Tongue (tissue), 2 donors: Measurements from ENCODE around the gene NPW. TPM values are rescaled to one million over a fixed set of nuclear protein-coding genes. Genes with fewer than 3 reads are reported as not detected.

Experiments
- DNase-seq: peaks from one replicate; pipeline ENCODE4 v3.0.0-alpha.2; 2015
- total RNA-seq: library from RNA; depleted of rRNA; stranded (reverse); fragments of >200 nt; gene quantifications from one replicate; pipeline ENCODE4 v1.2.3, GENCODE V29; 2014

The NPW gene
- total RNA-seq, 1 donor from 2014 or later, result 0.82 TPM

GRCh38 chr16:1984347-1985225, 35.0 kb upstream of the NPW start:
- no peak for DNase-seq

- no peak for DNase-seq
These were observed 34.0 kb upstream of the NPW start for GRCh38 chr16:1985466-1986150.

DNA sequence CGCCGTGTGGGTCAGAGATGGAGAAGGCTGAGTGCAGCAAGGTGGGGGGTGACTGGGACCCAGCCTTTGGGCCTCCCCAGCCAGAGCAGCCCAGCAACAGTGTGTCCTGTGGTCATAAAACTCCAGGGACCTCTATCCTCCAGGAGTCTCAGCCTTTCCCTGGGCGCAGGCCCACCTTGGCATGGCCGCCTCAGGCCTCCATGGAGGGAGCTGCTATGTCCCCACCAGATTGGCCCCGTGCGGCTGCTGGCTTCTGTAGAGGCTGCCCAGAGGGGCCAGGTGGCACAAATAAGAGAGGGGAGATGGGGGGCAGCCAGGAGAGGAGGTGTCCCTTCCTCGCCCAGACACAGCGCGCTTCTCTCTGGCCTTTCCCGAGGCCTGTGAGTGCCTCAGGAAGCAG, 32.4 kb upstream of the NPW start:
- DNase-seq, result no peak

DNA sequence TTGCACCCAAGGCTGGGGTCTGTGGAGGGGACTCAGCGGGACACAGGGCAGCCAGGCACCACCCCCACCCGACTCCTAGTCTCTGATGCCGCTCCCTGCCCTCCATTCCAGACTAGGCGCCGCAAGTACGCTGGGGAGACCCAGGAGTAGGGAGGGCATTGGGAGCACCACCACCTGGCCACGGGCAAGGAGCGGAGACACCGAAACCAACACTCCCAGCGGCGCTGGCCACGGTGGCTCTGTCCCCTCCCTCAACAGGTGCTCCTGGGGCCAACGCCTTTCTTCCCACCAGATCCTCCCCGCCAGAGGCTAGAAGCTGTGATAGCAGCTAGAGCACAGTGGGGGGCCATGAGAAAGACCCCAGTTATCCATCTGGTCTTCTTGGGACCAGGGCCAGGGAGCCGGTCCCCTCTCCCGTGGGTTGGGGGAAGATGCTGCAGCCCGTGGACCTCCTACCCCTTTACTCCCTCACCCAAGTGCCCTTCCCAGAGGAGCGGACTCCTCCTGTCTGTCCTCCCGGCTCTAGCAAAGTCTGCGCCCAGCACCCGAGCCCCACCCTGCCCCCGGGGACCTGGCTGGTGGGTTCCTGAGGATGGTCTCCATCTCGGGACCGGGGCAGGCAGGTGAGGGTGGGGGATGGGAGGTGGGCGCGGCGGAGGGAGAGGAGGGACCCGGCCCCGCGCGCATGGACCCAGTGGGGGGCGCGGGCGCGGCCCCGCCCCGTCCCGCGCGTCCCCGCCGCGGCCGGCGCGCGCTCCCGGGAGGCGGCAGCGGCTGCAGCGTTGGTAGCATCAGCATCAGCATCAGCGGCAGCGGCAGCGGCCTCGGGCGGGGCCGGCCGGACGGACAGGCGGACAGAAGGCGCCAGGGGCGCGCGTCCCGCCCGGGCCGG, 30.1 kb upstream of the NPW start, which contains the start of gene SYNGR3:
Gene SYNGR3 (plus strand): TSS at position 762 of the 892 bp plus-strand sequence. CDS start 133 bp downstream, outside the sequence.
- no peak for DNase-seq

DNA sequence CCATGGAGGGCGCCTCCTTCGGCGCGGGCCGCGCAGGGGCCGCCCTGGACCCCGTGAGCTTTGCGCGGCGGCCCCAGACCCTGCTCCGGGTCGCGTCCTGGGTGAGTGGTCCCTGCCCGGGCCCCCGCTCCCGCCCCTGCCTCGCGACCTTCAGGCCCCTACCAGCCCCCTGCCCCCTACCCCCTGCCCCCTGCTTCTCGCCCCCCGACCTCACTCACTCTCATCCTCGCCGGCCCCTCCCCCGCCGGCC, 29.6 kb upstream of the NPW start:
- DNase-seq, result no peak

DNA sequence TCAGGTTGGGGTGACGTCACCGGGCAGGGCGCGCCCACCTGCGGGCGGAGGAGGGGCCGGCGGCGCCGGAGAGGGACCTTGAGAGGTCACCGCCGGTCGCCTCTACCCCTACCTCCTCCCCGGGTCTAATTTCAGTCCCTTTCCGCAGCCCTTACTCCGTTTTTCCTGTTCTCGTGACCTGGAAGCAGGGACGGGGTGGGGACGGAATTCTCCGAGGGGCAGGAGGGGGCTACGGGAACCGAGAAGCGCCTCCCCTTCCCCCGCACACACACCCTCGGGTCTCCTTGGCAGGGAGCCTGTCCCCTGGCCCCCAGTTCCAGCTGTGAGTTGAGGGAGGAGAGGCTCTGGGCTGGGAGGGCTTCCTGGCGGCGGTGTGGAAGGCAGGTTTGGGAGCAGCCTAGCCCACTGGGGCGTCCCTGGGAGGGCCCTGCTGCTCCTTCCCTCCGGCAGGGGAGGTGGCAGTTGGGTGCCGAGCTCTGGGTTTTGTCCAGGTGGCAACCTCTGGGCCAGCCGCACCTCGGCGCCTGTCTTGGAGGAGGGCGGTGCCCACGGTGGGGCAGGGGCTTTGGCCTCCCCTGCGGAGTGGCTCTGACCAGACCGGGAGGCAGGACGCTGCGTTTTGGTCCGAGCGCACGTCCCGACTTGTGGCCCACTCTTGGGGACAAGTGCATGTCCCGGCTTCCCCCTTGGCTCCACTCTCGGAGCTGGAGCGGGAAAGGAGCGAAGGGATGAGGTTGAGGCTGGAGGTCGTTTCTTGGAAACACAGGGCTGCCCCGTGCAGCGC, 29.0 kb upstream of the NPW start:
- DNase-seq, result peak; percentile 8

DNA sequence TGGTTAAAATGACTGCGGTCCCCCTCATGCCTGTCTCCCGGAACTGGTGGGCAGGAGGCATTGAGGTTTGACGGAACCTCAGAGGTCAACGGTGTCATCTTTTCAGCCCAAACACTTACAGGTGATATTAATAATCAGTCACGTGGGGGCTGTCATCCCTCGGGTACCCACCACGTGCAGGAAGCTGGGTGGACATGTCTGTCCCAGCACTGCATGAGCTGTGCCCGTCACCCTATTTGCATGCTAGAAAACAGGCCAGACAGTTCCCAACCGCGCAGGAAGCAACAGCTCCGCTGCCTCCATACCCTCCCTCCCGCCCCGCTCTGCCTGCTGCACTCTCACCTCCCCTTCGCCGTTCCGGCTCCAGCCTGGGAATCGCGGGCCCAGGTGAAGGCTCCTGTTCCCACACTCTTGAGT, 28.4 kb upstream of the NPW start:
- peak; percentile 11 for DNase-seq

DNA sequence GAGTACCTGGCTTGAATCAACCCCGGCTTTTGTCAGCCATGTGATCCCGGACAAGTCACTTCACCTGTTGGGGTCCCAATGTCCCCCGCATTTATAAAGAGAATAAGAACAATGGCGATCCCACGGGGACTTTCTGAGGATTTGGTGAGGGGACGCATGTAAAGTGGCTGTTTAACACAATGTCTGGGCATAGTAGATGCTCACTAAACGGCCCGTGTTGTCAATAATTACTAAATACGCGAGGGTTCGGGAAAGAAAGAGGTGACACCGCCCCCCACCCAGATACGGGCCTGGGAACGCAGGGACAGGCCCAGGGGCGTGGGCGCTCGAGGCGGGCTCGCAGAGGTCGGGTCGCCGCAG, 28.0 kb upstream of the NPW start:
- no peak for DNase-seq

DNA sequence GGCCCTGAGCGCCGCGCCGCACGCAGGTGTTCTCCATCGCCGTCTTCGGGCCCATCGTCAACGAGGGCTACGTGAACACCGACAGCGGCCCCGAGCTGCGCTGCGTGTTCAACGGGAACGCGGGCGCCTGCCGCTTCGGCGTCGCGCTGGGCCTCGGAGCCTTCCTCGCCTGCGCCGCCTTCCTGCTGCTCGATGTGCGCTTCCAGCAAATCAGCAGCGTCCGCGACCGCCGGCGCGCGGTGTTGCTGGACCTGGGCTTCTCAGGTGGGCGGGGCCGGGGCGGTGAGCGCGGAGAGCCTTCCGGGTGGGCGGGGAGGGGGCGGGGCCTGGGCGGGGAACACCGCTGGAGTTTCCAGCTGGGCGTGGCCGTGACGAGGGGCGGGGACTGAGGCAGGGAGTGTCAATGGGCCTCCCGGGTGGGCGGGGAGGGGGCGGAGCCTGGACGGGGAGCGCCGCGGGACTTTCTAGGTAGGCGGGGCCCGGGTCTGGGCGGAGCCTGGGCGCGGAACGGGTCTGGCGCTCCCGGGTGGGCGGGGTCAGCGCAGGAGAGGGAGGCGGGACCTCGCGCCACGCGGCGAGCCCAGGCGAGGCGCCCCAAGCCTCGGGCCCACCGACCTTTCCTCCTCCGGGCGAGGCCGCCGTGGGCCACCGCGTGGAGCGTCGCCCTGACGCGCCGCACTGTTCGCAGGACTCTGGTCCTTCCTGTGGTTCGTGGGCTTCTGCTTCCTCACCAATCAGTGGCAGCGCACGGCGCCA, 27.5 kb upstream of the NPW start:
- DNase-seq, result peak; percentile 96

GRCh38 chr16:1992704-1993317, 26.8 kb upstream of the NPW start:
- DNase-seq, result peak; percentile 13

DNA sequence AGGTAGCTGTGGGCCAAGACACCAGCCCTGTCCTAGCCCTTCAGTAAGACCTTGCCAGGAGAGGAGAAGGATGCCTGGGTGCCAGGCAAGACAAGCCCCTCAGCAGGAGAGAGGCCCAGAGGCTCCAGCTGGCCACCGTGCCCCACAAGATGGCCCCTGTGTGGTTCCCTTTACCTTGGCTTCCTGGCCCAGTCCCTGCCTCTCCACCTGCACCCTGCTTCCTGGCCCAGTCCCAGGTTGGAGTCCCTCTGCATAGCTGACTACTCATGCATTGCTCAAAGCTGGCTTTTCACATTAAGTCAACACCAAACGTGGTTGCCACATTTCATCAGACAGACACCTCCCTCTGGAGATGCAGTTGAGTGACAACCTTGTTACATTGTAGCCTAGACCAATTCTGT, 25.9 kb upstream of the NPW start:
- DNase-seq, result no peak

GRCh38 chr16:1997494-1998359, 21.9 kb upstream of the NPW start:
- peak; percentile 31 for DNase-seq

GRCh38 chr16:1998360-1998835, 21.2 kb upstream of the NPW start:
- DNase-seq, result no peak

- no peak for DNase-seq
These were observed 20.5 kb upstream of the NPW start for GRCh38 chr16:1998852-1999801.

DNA sequence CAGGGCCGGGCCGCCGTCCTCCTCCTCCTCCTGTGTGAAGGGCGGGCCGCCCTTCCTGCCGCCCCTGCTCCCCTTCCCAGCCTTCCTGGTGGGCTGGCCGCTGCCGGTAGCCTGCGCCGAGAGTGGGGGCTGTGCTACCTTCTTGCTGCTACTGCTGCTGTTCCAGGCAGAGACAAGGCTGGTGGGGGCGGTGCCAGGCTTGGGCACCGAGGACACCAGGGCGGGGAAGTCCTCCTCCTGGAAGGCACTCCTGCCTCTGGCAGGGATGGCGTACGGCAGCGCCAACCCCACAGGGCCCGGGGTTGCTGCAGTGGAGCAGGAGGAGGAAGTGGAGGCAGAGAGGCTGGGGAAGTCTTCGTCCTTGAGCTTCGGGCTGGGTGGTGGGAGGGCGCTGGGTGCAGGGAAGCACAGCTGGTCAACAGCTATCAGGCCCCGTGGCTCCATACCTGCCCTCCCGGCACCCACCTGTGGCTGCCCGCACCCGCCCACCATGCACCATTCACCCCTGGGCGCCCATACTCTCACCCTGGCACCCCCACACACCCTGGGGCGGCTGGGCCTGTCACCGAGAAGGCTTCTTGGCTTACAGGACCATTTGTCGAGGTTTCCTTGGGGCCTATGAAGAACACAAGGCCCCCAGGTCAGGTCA, 19.6 kb upstream of the NPW start:
- DNase-seq, result no peak

DNA sequence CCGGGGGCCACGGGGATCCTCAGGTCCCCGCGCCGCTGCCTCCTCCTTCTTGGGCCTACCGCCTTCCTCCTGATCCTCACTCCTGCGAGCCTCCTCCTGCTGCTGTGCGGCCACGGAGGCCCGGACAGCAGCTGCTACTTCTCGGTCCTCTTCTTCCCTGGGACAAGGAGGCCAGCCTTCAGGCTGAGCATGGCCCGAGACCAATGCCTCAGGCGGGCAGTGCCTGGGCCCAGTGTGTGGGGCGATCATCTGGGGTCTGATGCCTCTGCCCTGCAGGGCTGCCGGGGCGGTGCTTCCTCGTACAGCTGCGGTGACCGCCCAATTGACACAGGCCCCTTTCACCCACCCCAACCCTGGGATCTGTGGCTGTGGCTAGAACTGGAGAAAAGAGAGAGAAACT, 18.6 kb upstream of the NPW start:
- no peak for DNase-seq

DNA sequence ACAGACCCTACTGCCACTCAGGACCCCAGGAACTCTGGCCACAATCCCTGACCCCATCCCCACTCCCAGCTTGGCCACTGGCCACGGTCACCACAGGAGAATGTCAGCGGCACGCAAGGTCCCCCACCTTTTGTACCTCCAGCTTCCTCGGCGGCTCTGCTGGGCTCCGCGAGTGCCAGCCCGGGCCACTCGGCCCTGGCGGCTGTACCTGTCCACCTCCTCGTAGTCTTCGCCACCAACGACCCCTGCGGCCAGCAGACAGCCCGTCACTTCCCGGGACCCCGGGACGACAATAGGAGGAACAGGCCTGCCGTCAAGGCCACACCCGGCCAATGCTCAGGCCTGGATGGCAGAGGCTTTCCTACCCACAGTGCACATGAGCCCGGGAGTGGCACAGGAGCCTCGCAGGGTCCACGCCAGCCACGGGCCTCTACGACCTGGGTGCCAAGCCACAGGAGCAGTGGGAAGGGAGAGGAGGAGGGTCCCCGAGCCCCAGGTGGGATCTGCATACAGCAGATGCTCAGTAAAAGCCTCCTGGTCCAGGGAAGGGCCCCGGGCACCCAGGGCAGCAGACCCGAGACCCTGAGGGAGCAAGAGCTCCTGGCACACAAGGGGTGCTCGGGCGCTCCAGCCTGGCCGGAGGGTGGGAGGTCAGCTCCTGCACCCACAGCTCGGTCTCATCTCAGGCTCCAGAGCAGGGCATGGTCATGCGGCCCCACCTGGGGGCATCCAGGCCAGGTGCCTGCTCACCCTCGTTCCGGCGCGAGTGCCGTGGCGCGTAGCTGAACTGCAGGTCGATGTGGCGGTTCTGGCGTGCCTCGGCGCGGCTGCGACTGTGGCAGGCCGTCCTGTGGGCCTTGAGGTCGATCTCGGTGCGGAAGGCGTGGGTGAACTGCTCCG, 17.9 kb upstream of the NPW start:
- no peak for DNase-seq
